A549 treated with GW870086 at 1 μM for 4 hours (cell line): ENCODE measurements around the gene LYAR. TPM values are rescaled to one million over a fixed set of nuclear protein-coding genes. Genes with fewer than 3 reads are reported as not detected.

Experiments used
- total RNA-seq: library from RNA; stranded (reverse); fragments of 200-300 nt; extraction: Qiagen RNA extraction; gene quantifications from 5 replicates; pipeline ENCODE4 v1.2.3, GENCODE V29; 2022; ENCODE audit warnings: low read depth

Gene LYAR, protein sequence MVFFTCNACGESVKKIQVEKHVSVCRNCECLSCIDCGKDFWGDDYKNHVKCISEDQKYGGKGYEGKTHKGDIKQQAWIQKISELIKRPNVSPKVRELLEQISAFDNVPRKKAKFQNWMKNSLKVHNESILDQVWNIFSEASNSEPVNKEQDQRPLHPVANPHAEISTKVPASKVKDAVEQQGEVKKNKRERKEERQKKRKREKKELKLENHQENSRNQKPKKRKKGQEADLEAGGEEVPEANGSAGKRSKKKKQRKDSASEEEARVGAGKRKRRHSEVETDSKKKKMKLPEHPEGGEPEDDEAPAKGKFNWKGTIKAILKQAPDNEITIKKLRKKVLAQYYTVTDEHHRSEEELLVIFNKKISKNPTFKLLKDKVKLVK
- total RNA-seq = 26.8 to 30.6 TPM (median 30.1 TPM) in 5 replicates

DNA sequence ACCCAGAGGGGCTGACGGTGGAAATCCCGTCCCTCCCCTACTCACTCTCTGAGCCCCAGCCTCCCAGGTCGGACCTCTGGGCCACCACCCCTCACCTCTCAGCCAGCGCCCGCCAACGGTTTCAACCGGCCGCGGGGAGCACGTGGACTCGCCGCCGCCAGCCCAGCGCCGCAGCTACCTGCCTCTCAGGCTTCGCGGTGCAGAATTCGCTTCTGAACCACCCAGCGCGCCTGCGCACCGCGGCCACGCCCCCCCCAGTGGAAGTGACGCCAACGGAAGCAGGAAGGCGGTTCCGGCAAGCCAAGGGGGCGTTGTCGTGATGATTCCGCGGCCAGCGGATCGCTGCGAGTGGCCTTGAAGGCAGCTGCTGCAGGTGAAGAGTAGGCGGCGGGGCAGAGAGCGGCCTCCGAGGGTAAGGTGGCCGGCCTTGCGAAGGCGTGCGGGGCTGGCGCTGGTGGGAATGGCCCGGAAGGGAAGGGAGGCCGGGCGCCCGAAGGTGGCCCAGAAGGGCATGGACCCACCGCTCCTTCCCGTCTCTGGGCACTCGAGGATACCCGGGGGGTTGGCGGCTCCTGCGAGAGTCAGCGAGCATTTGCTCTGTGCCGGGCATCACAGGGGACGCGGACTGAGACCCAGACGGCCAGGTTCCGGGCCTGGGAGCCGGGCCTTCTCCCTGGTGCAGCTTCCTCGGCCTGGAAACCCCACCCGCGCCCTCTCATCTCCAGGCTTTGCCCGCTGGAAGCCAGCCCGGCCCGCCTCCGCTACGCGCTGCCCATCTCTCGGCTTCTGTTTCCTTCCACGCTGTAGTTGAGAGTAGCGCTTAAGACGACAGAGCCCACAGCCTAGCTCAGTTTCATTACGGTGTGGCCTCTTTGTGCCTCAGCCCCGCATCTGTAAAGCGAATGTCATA is at the start of gene LYAR, which contains the start of gene ZBTB49:
Gene LYAR, minus strand, starts transcription at position 214 of the 910 bp plus-strand sequence. CDS start 6,412 bp downstream, outside the sequence.
Gene ZBTB49, plus strand, starts transcription at position 311 of the 910 bp plus-strand sequence. CDS start 9,695 bp downstream, outside the sequence.

DNA sequence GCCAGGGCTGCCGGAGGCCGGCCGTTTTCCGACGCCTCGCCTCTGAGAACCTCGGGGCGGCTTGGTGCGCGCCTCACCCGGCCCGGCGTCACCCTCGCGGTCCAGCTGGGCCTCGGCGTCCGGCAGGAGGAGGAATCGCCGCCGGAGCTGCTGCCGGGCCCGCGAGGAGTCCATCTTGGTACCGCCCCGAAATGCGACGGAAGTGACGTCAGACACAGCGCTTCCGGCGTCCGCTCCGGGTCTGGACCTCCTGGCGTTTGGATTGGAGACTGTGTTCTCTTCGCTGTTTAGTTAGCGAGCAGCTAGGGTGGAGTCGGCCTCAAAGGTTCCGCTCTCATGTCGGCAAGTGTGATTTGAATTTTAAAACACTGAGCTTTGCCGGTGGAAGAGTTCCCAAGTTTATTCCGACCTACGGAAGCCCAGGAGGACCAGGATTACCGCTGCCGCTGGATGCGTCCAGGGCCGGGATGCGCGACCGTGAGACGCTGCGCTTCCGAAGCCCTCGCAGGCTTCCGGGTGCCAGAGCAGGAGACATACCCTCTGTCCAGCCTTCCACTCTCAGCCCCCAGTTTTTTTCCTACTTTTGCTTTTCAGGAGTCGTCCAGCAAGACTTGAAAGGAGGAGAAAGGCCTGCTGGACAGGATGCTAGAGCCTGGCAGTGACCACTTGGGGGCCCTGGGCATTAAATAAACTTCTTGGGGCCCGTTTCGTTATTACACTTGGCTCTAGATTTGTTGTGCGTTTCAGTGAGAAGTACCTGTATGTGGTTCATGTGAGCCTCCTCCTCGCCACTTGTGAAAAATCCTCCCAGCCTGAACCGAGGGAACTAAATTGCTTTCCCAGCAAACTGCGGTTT is 41.7 kb downstream of the LYAR start, which contains the start of gene TMEM128:
Gene TMEM128, minus strand, starts transcription at position 195 of the 856 bp plus-strand sequence. Its CDS starts 21 bp downstream, at position 174.

DNA sequence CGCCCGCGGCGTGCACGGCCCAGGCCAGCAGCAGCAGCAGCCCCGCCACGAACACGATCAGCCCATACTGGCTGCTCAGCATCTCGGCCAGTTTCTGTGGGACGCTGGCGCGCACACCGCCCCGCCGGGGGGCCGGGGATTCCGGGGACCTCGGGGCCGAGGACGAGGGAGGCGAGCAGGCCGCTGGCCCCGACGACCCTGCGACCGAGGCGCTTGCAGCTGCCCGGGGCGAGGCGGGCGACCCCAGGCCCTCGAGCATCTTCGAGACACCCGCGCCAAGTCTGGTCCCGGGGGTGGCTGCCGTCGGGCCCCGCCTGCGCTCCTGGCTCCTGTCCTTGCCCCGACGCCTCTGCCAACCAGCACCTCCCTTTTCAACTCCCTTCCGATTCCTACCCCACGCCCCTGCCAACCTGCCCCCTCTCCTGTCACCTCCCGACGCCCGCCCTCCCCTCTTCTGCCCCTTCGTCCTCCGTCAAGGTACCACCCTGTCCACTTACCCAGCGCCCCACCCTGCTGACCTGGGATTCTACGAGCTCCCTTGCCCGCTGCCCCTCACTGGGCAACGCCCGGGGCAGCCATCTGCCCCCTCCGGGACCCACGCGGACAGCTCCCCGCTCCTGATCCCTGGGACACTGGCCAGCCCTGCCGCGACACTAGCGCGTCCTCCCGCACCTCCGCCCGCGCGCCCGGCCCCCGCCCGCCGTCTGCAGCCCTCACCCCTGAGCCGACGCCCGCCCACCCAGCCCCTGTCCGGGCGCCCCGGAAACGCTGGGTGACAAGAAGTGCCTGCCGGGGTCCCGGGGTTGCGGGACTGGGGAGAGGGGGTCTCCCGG is 63.1 kb downstream of the LYAR start, which contains the start of gene OTOP1:
Gene OTOP1, minus strand, starts transcription at position 324 of the 833 bp plus-strand sequence. Its CDS starts 65 bp downstream, at position 259.

Other genes starting within 250 kb of the LYAR start
- gene OTOP1, start 63.2 kb downstream of the LYAR start, total RNA-seq = not detected in 5 replicates
- gene TMEM128, start 41.9 kb downstream of the LYAR start, total RNA-seq = 10.2 to 13.0 TPM (median 11.7 TPM) in 5 replicates
- 2.5 to 2.8 TPM (median 2.7 TPM) in 5 replicates for gene ZBTB49, start 97 bp upstream of the LYAR start, total RNA-seq
- gene NSG1, start 96.9 kb upstream of the LYAR start, total RNA-seq = 7.2 to 10.4 TPM (median 9.6 TPM) in 5 replicates